Caco-2 (cell line): ENCODE data around the gene KLHL2. TPM values are rescaled to one million over a fixed set of nuclear protein-coding genes. Genes with fewer than 3 reads are reported as not detected.
A peak's percentile ranks its signal among the peaks of the same experiment; 100 is the strongest.

Experiments
- BruUV-seq: library from RNA; stranded (reverse); fragments of 400-500 nt; replicated peaks from 2 replicates; lab custom pipeline; 2021; lab: Mats Ljungman, UMichigan
- CTCF ChIA-PET: fragments of 300-600 bp; sonication (Branson Sonifier 250); formaldehyde crosslinking; loops from one replicate; lab custom pipeline; 2022; ENCODE audit warnings: antibody characterized with exemption; lab: Charles Lee
- POLR2A ChIA-PET: fragments of 300-600 bp; sonication (Branson Sonifier 250); formaldehyde crosslinking; loops from one replicate; lab custom pipeline; 2022; ENCODE audit warnings: antibody characterized with exemption; lab: Charles Lee
- DNase-seq, 2 experiments: peaks; one replicate each; pipeline versions ENCODE4 v3.0.0 to v3.0.0-alpha.2; 2020 to 2022
- H3K27me3 ChIP-seq: replicated peaks from 2 replicates; pipeline ENCODE4 v1.6.0; 2011; ENCODE audit warnings: low read length; ENCODE audit not compliant: control insufficient read depth, insufficient read depth
- H3K36me3 ChIP-seq: 2 replicates; pipeline ENCODE4 v1.5.1; 2011; ENCODE audit warnings: low read length; ENCODE audit not compliant: control insufficient read depth, insufficient read depth
- H3K4me1 ChIP-seq: fragments of 250-450 bp; sonication (Bioruptor Pico); 2 replicates; pipeline ENCODE4 v1.5.1; 2020; ENCODE audit warnings: mild to moderate bottlenecking
- H3K4me3 ChIP-seq: 2 replicates; pipeline ENCODE4 v1.5.1; 2011; ENCODE audit warnings: low read depth, mild to moderate bottlenecking, control low read depth, low read length
- H3K9me3 ChIP-seq: fragments of 250-450 bp; sonication (Bioruptor Pico); 2 replicates; pipeline ENCODE4 v1.5.1; 2020; ENCODE audit warnings: mild to moderate bottlenecking, moderate library complexity
- H3K27ac Mint-ChIP-seq: one replicate; pipeline ENCODE4 v1.8.0; 2022; ENCODE audit warnings: mixed read lengths; ENCODE audit not compliant: unreplicated experiment
- H3K27me3 Mint-ChIP-seq: one replicate; pipeline ENCODE4 v1.8.0; 2022; ENCODE audit warnings: mixed read lengths; ENCODE audit not compliant: insufficient read depth, unreplicated experiment
- H3K36me3 Mint-ChIP-seq: one replicate; pipeline ENCODE4 v1.8.0; 2022; ENCODE audit warnings: mild to moderate bottlenecking, mixed read lengths; ENCODE audit not compliant: insufficient read depth, unreplicated experiment
- H3K4me1 Mint-ChIP-seq: one replicate; pipeline ENCODE4 v1.8.0; 2022; ENCODE audit warnings: low read depth, mixed read lengths; ENCODE audit not compliant: unreplicated experiment
- H3K4me3 Mint-ChIP-seq: one replicate; pipeline ENCODE4 v1.8.0; 2022; ENCODE audit warnings: mild to moderate bottlenecking, moderate library complexity, mixed read lengths; ENCODE audit not compliant: unreplicated experiment
- H3K9me3 Mint-ChIP-seq: one replicate; pipeline ENCODE4 v1.8.0; 2022; ENCODE audit warnings: mixed read lengths; ENCODE audit not compliant: unreplicated experiment
- intact Hi-C: fragments of 100-400 bp; cut with micrococcal nuclease; formaldehyde crosslinking; loops from one replicate; pipeline ENCODE4 v1.10.0; 2022; ENCODE audit not compliant: unreplicated experiment
- total RNA-seq: library from RNA; stranded (reverse); gene quantifications from 2 replicates; pipeline ENCODE4 v1.2.3, GENCODE V29; 2022
- TF ChIP-seq, protein P1 (sequence below), 2 experiments: fragments of 200-600 bp in 1 of 2; IDR thresholded peaks; 1 replicate in 1 of 2; 2 replicates in 1 of 2; pipeline versions ENCODE4 v1.5.1 to v1.8.0; 2011 to 2022; ENCODE audit warnings: antibody characterized with exemption in 1 of 2, control low read depth in 1 of 2, inconsistent platforms in 1 of 2, low read depth in 1 of 2, low read length in 1 of 2, mild to moderate bottlenecking in 1 of 2, moderate library complexity in 1 of 2; ENCODE audit not compliant: insufficient read depth in 1 of 2, severe bottlenecking in 1 of 2, unreplicated experiment in 1 of 2

The KLHL2 gene
- total RNA-seq, 1 experiment from 2014 or later = 15.9 TPM

DNA sequence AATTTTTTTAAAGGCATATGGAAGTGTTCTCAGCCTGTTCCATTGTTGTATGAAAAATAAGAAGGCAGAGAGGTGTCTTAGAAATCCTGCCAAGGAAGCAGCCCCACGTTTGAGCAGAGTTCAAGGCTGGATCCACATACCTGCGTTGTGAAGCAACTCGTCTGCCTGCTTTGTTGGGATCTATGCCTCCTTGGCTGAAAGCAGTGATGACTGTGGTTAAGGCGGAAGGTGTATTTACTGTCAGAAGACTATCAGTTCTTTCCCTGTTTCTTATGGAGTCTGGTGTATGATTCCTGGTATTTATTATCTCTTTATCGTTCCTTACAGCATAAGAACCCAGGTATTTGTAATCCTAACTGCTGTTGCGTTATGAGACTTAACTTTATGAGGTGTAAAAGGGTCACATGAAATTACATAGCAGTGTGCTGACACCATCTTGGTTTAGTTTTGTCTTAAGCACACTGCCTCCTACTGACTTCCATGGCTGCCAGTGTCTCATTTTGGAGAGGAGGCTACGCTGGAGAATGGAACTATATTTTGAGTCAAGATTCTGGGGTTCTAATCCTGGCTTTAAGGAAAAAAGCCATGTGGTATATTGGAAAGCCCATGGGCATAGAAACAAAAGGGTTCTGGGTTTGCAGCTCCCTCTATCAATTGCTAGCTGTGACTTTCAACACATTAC, 117.0 kb downstream of the KLHL2 start:
- H3K36me3 Mint-ChIP-seq = peaks cover 8% of the 10 kb centered on the region
- H3K4me1 Mint-ChIP-seq = peaks cover 9% of the 10 kb centered on the region
- H3K27me3 ChIP-seq = no peaks in the 10 kb centered on the region
- no peak overlapping the region for H3K27ac Mint-ChIP-seq
- intact Hi-C loops = loop anchor here (5.0 kb wide), 1 partner anchor 447 kb away; the partner anchor contains the start of gene APELA
- no TSS peak for BruUV-seq
- H3K9me3 Mint-ChIP-seq = no peaks in the 10 kb centered on the region
- peaks cover 17% of the 10 kb centered on the region for H3K4me1 ChIP-seq
- no peak for DNase-seq
- H3K9me3 ChIP-seq = peaks cover 10% of the 10 kb centered on the region
- ChIA-PET CTCF (no interaction called here), POLR2A (no interaction called here)
- H3K36me3 ChIP-seq = no peaks in the 10 kb centered on the region; the same call in 1 of the 2 replicates
- no peak overlapping the region for H3K4me3 Mint-ChIP-seq
- H3K4me3 ChIP-seq = no peak overlapping the region
- no peaks in the 10 kb centered on the region for H3K27me3 Mint-ChIP-seq
- TF ChIP-seq, protein P1, sequence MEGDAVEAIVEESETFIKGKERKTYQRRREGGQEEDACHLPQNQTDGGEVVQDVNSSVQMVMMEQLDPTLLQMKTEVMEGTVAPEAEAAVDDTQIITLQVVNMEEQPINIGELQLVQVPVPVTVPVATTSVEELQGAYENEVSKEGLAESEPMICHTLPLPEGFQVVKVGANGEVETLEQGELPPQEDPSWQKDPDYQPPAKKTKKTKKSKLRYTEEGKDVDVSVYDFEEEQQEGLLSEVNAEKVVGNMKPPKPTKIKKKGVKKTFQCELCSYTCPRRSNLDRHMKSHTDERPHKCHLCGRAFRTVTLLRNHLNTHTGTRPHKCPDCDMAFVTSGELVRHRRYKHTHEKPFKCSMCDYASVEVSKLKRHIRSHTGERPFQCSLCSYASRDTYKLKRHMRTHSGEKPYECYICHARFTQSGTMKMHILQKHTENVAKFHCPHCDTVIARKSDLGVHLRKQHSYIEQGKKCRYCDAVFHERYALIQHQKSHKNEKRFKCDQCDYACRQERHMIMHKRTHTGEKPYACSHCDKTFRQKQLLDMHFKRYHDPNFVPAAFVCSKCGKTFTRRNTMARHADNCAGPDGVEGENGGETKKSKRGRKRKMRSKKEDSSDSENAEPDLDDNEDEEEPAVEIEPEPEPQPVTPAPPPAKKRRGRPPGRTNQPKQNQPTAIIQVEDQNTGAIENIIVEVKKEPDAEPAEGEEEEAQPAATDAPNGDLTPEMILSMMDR (IDR thresholded peaks at IDR 0.05; ENCODE audit: insufficient read depth in 1 of 2, low read depth in 1 of 2, low read length in 1 of 2, severe bottlenecking in 1 of 2, unreplicated experiment in 1 of 2) = no peak

GRCh38 chr4:165324918-165325304, 117.5 kb downstream of the KLHL2 start:
- H3K27ac Mint-ChIP-seq = no peak overlapping the region
- no peaks in the 10 kb centered on the region for H3K9me3 Mint-ChIP-seq
- BruUV-seq = no TSS peak
- DNase-seq = no peak
- Histone ChIP-seq H3K36me3 (no peaks in the 10 kb centered on the region; the same call in 1 of the 2 replicates), H3K4me3 (no peak overlapping the region), H3K4me1 (peaks cover 20% of the 10 kb centered on the region), H3K27me3 (no peaks in the 10 kb centered on the region), H3K9me3 (peaks cover 10% of the 10 kb centered on the region)
- intact Hi-C loops = loop anchor here (5.0 kb wide), 1 partner anchor 448 kb away; the partner anchor contains the start of gene APELA
- peaks cover 8% of the 10 kb centered on the region for H3K36me3 Mint-ChIP-seq
- TF ChIP-seq, protein P1 (IDR thresholded peaks at IDR 0.05; ENCODE audit: insufficient read depth in 1 of 2, low read depth in 1 of 2, low read length in 1 of 2, severe bottlenecking in 1 of 2, unreplicated experiment in 1 of 2) = no peak
- H3K4me3 Mint-ChIP-seq = no peak overlapping the region
- CTCF ChIA-PET = no interaction called here
- POLR2A ChIA-PET = no interaction called here
- H3K27me3 Mint-ChIP-seq = no peaks in the 10 kb centered on the region
- peaks cover 9% of the 10 kb centered on the region for H3K4me1 Mint-ChIP-seq

DNA sequence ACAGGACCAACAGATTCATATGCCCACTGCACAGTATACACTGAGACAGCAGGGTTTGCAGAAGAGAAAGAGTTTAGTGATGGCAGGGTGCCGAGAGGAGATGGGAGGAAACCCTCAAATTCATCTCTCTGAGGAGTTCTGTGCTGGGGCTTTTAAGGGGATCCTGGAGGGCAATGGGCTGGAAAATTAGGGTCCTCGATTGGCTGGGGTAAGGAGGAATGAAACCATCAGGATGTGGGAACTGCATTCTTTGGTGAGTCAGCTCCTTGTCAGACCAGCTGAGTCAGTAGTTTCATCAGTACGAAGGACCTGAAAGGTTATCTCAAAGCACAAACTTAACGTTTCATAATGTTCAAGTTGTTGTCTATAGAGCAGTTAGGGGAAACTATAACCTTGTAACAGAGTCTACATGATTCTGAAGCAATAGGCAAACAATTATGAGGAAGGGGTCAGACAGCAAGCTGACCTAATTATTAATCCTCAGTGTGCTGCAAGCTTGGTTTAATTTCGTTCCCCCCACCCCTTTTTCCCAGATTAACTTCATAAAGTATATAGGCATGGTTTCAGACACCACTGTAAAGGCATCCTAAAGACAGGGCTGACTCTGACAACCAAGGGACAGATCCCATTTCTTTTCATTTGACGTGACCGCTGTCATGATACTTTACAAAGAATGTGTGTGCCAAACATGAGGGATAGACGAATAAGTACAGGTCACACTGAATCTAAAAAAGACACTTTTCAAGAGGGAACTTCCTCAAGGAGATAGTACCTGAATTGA, 118.6 kb downstream of the KLHL2 start:
- Mint-ChIP-seq H3K4me1 (peaks cover 15% of the 10 kb centered on the region), H3K36me3 (peaks cover 15% of the 10 kb centered on the region), H3K27me3 (no peaks in the 10 kb centered on the region), H3K9me3 (no peaks in the 10 kb centered on the region), H3K27ac (no peak overlapping the region), H3K4me3 (no peak overlapping the region)
- TF ChIP-seq, protein P1 (IDR thresholded peaks at IDR 0.05; ENCODE audit: insufficient read depth in 1 of 2, low read depth in 1 of 2, low read length in 1 of 2, severe bottlenecking in 1 of 2, unreplicated experiment in 1 of 2) = no peak
- intact Hi-C loops = loop anchor here (2.0 kb wide), 1 partner anchor 115 kb away; no protein-coding TSS in a partner anchor
- no TSS peak for BruUV-seq
- CTCF ChIA-PET = no interaction called here
- Histone ChIP-seq H3K9me3 (peaks cover 10% of the 10 kb centered on the region), H3K4me3 (no peak overlapping the region; the same call in 1 of the 2 replicates), H3K36me3 (no peaks in the 10 kb centered on the region; the same call in 1 of the 2 replicates), H3K4me1 (peaks cover 29% of the 10 kb centered on the region), H3K27me3 (no peaks in the 10 kb centered on the region)
- DNase-seq = peak in 1 of 2 experiments; percentile 42
- POLR2A ChIA-PET = no interaction called here
